Measurements from ENCODE around the gene INPP5J. TPM values are rescaled to one million over a fixed set of nuclear protein-coding genes. Genes with fewer than 3 reads are reported as not detected.

INPP5J gene
- total RNA-seq, 1 experiment from 2014 or later: 4.6 TPM

DNA sequence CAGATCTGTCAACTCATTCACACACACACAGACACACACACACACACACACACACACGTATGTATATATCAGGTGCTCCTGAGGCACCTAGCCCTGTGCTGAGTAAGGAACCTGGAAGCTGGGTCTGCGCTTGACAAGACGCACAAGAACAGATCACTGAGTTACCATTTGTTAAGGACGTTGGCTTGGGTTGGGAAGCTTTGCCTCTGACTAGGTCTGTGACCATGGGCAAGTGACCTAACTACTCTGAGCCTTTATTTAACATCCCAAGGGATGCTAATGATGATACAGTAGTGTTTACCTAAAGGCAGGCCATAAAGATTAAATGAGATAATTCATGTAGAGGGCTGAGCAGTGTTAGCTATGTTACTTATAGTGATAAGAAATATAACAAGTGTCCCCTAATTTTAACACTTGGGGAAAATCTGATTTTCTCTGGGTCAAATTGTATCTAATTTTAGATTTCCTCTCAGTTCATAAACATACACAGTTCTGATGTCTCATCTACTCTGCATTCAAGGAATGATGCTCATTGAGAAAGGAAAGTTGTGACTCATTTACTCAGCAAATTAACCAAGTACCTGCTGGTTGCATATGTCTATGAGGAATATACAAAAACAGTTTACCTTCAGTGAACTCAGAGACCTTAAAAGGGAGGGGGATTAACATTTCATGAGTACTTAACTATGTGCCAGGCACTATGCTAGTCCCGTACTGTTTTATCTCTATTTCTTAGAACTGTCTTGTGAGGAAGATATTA is 50.8 kb downstream of the INPP5J start:
- DNase-seq (ENCODE audit: low spot score): no peak
- no peak overlapping the region for H3K27ac ChIP-seq (ENCODE audit: low read depth, low read length, poor library complexity, severe bottlenecking)
- peaks cover 3% of the 10 kb centered on the region for H3K4me1 ChIP-seq (ENCODE audit: insufficient read depth, low read length, poor library complexity, severe bottlenecking)
- intact Hi-C loops (cut with micrococcal nuclease; ENCODE audit: unreplicated experiment): no loop called here
- no peaks in the 10 kb centered on the region for H3K9me3 ChIP-seq (ENCODE audit: low read depth, low read length, poor library complexity, severe bottlenecking)
- ChIA-PET POLR2A (ENCODE audit: low non-redundant PET) (no interaction called here), CTCF (no interaction called here)
- peaks cover 3% of the 10 kb centered on the region for H3K36me3 ChIP-seq (ENCODE audit: insufficient read depth, low read length, poor library complexity, severe bottlenecking)
- BruUV-seq (replicated peaks): no TSS peak
- no peaks in the 10 kb centered on the region for H3K27me3 ChIP-seq (replicated peaks; ENCODE audit: insufficient read depth, low read depth, low read length, poor library complexity)
- no peak overlapping the region for H3K4me3 ChIP-seq (ENCODE audit: low read depth, low read length, poor library complexity, severe bottlenecking)
- TF ChIP-seq EZH2 (IDR thresholded peaks at IDR 0.05; ENCODE audit: borderline replicate concordance, low read depth, low read length, poor library complexity, severe bottlenecking): no peak
- TF ChIP-seq, protein P1, sequence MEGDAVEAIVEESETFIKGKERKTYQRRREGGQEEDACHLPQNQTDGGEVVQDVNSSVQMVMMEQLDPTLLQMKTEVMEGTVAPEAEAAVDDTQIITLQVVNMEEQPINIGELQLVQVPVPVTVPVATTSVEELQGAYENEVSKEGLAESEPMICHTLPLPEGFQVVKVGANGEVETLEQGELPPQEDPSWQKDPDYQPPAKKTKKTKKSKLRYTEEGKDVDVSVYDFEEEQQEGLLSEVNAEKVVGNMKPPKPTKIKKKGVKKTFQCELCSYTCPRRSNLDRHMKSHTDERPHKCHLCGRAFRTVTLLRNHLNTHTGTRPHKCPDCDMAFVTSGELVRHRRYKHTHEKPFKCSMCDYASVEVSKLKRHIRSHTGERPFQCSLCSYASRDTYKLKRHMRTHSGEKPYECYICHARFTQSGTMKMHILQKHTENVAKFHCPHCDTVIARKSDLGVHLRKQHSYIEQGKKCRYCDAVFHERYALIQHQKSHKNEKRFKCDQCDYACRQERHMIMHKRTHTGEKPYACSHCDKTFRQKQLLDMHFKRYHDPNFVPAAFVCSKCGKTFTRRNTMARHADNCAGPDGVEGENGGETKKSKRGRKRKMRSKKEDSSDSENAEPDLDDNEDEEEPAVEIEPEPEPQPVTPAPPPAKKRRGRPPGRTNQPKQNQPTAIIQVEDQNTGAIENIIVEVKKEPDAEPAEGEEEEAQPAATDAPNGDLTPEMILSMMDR (conservative IDR thresholded peaks at IDR 0.05; ENCODE audit: low read depth, low read length): no peak

- POLR2A ChIA-PET (ENCODE audit: low non-redundant PET): no interaction called here
- Histone ChIP-seq H3K4me3 (ENCODE audit: low read depth, low read length, poor library complexity, severe bottlenecking) (no peak overlapping the region), H3K36me3 (ENCODE audit: insufficient read depth, low read length, poor library complexity, severe bottlenecking) (no peaks in the 10 kb centered on the region), H3K4me1 (ENCODE audit: insufficient read depth, low read length, poor library complexity, severe bottlenecking) (peaks cover 8% of the 10 kb centered on the region), H3K27me3 (replicated peaks; ENCODE audit: insufficient read depth, low read depth, low read length, poor library complexity) (no peaks in the 10 kb centered on the region), H3K27ac (ENCODE audit: low read depth, low read length, poor library complexity, severe bottlenecking) (peak overlapping the region; percentile 14), H3K9me3 (ENCODE audit: low read depth, low read length, poor library complexity, severe bottlenecking) (no peaks in the 10 kb centered on the region)
- DNase-seq (ENCODE audit: low spot score): no peak
- TF ChIP-seq, protein P1 (conservative IDR thresholded peaks at IDR 0.05; ENCODE audit: low read depth, low read length): no peak
- TF ChIP-seq EZH2 (IDR thresholded peaks at IDR 0.05; ENCODE audit: borderline replicate concordance, low read depth, low read length, poor library complexity, severe bottlenecking): no peak
- CTCF ChIA-PET: no interaction called here
- intact Hi-C loops (cut with micrococcal nuclease; ENCODE audit: unreplicated experiment): no loop called here
- BruUV-seq (replicated peaks): no TSS peak
Measured at GRCh38 chr22:31176923-31177322, 54.2 kb downstream of the INPP5J start.

DNA sequence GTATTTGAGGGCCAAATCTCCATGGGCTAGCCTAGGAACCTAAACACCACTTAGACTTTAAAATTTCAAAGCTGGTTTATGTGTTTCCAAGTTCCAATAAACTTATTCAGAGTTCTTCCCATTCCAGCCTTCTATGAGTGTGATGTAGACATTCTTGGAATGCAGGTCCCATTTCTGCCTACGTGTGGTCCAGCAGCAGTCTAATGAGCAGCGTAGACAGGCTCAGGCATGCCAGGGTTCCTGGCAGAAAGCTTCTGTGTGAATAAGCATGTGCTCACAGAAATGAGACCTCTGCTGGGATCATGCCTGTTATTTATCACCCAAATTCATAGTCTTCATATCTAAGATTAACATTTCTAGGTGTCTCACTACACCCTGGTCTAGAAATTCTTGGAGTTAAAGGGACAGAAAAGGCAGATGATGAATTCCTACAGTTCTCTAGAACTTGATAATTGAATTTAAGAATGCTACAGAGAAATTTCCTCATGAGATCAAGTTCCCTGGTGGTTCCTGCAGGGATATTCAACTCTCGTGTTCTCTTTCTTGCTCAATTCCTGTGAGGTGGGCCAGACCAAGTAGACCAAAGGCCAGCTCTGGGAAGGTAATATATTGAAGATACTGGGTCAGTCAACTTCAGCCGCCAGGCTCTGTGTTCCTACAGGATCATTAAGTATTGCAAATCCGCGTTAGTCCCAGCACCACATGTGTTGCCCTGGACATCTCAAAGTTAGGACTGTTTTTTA is 54.8 kb downstream of the INPP5J start:
- H3K27me3 ChIP-seq (replicated peaks; ENCODE audit: insufficient read depth, low read depth, low read length, poor library complexity): no peaks in the 10 kb centered on the region
- H3K4me1 ChIP-seq (ENCODE audit: insufficient read depth, low read length, poor library complexity, severe bottlenecking): peaks cover 8% of the 10 kb centered on the region
- TF ChIP-seq, protein P1 (conservative IDR thresholded peaks at IDR 0.05; ENCODE audit: low read depth, low read length): no peak
- no peak for TF ChIP-seq EZH2 (IDR thresholded peaks at IDR 0.05; ENCODE audit: borderline replicate concordance, low read depth, low read length, poor library complexity, severe bottlenecking)
- intact Hi-C loops (cut with micrococcal nuclease; ENCODE audit: unreplicated experiment): no loop called here
- H3K4me3 ChIP-seq (ENCODE audit: low read depth, low read length, poor library complexity, severe bottlenecking): no peak overlapping the region
- no TSS peak for BruUV-seq (replicated peaks)
- no peaks in the 10 kb centered on the region for H3K9me3 ChIP-seq (ENCODE audit: low read depth, low read length, poor library complexity, severe bottlenecking)
- H3K27ac ChIP-seq (ENCODE audit: low read depth, low read length, poor library complexity, severe bottlenecking): peak overlapping the region; percentile 14
- POLR2A ChIA-PET (ENCODE audit: low non-redundant PET): no interaction called here
- no peak for DNase-seq (ENCODE audit: low spot score)
- CTCF ChIA-PET: no interaction called here
- H3K36me3 ChIP-seq (ENCODE audit: insufficient read depth, low read length, poor library complexity, severe bottlenecking): no peaks in the 10 kb centered on the region

Data from A673 (cell line).